BLaER1 treated with 17β-estradiol and CSF1 and Interleukin-3, amounts not matched to agents 10 nM and 100 nM (cell line): ENCODE results near the gene ARID1A.

Experiments used
- H3K27ac ChIP-seq, 11 experiments: shearing (Covaris generic); formaldehyde crosslinking; 2 replicates each; pipeline ENCODE4 v1.8.1; 2022
- H3K27me3 ChIP-seq, 11 experiments: shearing (Covaris generic); formaldehyde crosslinking; 2 replicates each; pipeline ENCODE4 v1.8.1; 2022
- H3K36me3 ChIP-seq, 11 experiments: shearing (Covaris generic); formaldehyde crosslinking; 2 replicates each; pipeline ENCODE4 v1.8.1; 2022
- H3K4me1 ChIP-seq, 10 experiments: shearing (Covaris generic); formaldehyde crosslinking; 2 replicates each; pipeline ENCODE4 v1.8.1; 2022
- H3K4me2 ChIP-seq, 11 experiments: shearing (Covaris generic); formaldehyde crosslinking; 2 replicates each; pipeline ENCODE4 v1.8.1; 2022
- H3K4me3 ChIP-seq, 10 experiments: shearing (Covaris generic); formaldehyde crosslinking; 2 replicates each; pipeline ENCODE4 v1.8.1; 2022
- H3K9ac ChIP-seq, 11 experiments: shearing (Covaris generic); formaldehyde crosslinking; 2 replicates each; pipeline ENCODE4 v1.8.1; 2022
- H3K9me3 ChIP-seq, 11 experiments: shearing (Covaris generic); formaldehyde crosslinking; replicated peaks in 1 of 11; 2 replicates each; pipeline ENCODE4 v1.8.1; 2022
- H4K20me1 ChIP-seq, 11 experiments: shearing (Covaris generic); formaldehyde crosslinking; 2 replicates each; pipeline ENCODE4 v1.8.1; 2022
- Cebpa-rat ChIP-seq, 11 experiments: shearing (Covaris generic); IDR thresholded peaks; 2 replicates each; pipeline ENCODE4 v1.8.1; 2022

The ARID1A gene

GRCh38 chr1:26729633-26730032 lies 33.8 kb downstream of the ARID1A start:
- H3K4me2 ChIP-seq: no peak overlapping the region
- no peaks in the 10 kb centered on the region for H3K27me3 ChIP-seq
- no peak overlapping the region for H3K4me3 ChIP-seq
- no peak overlapping the region for H3K9ac ChIP-seq
- peaks cover 92 to 100% (median 98%) of the 10 kb centered on the region in 11 experiments for H4K20me1 ChIP-seq
- no peaks in the 10 kb centered on the region for H3K9me3 ChIP-seq
- H3K27ac ChIP-seq: no peak overlapping the region
- peaks cover 25 to 70% (median 43%) of the 10 kb centered on the region in 10 experiments for H3K4me1 ChIP-seq
- no peak for TF ChIP-seq Cebpa-rat (IDR thresholded peaks at IDR 0.05)
- peaks cover 64 to 96% (median 76%) of the 10 kb centered on the region in 11 experiments for H3K36me3 ChIP-seq

GRCh38 chr1:26730695-26731094 lies 34.9 kb downstream of the ARID1A start:
- H3K9ac ChIP-seq: no peak overlapping the region
- no peak for TF ChIP-seq Cebpa-rat (IDR thresholded peaks at IDR 0.05)
- peaks cover 89 to 100% (median 98%) of the 10 kb centered on the region in 11 experiments for H4K20me1 ChIP-seq
- H3K27me3 ChIP-seq: no peaks in the 10 kb centered on the region
- no peaks in the 10 kb centered on the region for H3K9me3 ChIP-seq
- peaks cover 75 to 100% (median 84%) of the 10 kb centered on the region in 11 experiments for H3K36me3 ChIP-seq
- no peak overlapping the region for H3K4me3 ChIP-seq
- H3K27ac ChIP-seq: no peak overlapping the region
- H3K4me2 ChIP-seq: no peak overlapping the region
- peaks cover 14 to 67% (median 33%) of the 10 kb centered on the region in 10 experiments for H3K4me1 ChIP-seq

GRCh38 chr1:26731233-26731902 lies 35.6 kb downstream of the ARID1A start:
- peaks cover 86 to 99% (median 92%) of the 10 kb centered on the region in 11 experiments for H4K20me1 ChIP-seq
- H3K4me1 ChIP-seq: peaks cover 9 to 60% (median 27%) of the 10 kb centered on the region in 10 experiments
- H3K27me3 ChIP-seq: no peaks in the 10 kb centered on the region
- no peak overlapping the region for H3K4me2 ChIP-seq
- H3K4me3 ChIP-seq: no peak overlapping the region
- H3K9ac ChIP-seq: no peak overlapping the region
- no peak for TF ChIP-seq Cebpa-rat (IDR thresholded peaks at IDR 0.05)
- H3K36me3 ChIP-seq: peaks cover 78 to 100% (median 87%) of the 10 kb centered on the region in 11 experiments
- no peak overlapping the region for H3K27ac ChIP-seq
- H3K9me3 ChIP-seq: no peaks in the 10 kb centered on the region

- H3K27ac ChIP-seq: peak overlapping the region in 6 of 11 experiments; percentile 3 to 59 (median 46); a peak in 9 of 22 replicates
- no peaks in the 10 kb centered on the region for H3K9me3 ChIP-seq
- peaks cover 74 to 97% (median 90%) of the 10 kb centered on the region in 11 experiments for H4K20me1 ChIP-seq
- no peak for TF ChIP-seq Cebpa-rat (IDR thresholded peaks at IDR 0.05)
- peak overlapping the region in 5 of 11 experiments; percentile 8 to 46 (median 14); a peak in 4 of 22 replicates for H3K9ac ChIP-seq
- H3K27me3 ChIP-seq: no peaks in the 10 kb centered on the region
- peak overlapping the region in 6 of 11 experiments; percentile 5 to 70 (median 52); a peak in 10 of 22 replicates for H3K4me2 ChIP-seq
- H3K4me3 ChIP-seq: no peak overlapping the region
- peaks cover 0 to 44% (median 15%) of the 10 kb centered on the region in 10 experiments; a peak in 15 of 20 replicates for H3K4me1 ChIP-seq
- H3K36me3 ChIP-seq: peaks cover 93 to 100% (median 99%) of the 10 kb centered on the region in 11 experiments
These were observed 37.6 kb downstream of the ARID1A start for GRCh38 chr1:26733392-26733791.

- no peaks in the 10 kb centered on the region for H3K27me3 ChIP-seq
- peak overlapping the region in 7 of 11 experiments; percentile 1 to 59 (median 49); a peak in 10 of 22 replicates for H3K27ac ChIP-seq
- no peak overlapping the region for H3K4me3 ChIP-seq
- peak overlapping the region in 6 of 11 experiments; percentile 5 to 70 (median 52); a peak in 10 of 22 replicates for H3K4me2 ChIP-seq
- H3K4me1 ChIP-seq: peaks cover 6 to 50% (median 20%) of the 10 kb centered on the region in 10 experiments; a peak in 17 of 20 replicates
- H3K36me3 ChIP-seq: peaks cover 94 to 100% (median 99%) of the 10 kb centered on the region in 11 experiments
- peaks cover 68 to 97% (median 88%) of the 10 kb centered on the region in 11 experiments for H4K20me1 ChIP-seq
- TF ChIP-seq Cebpa-rat (IDR thresholded peaks at IDR 0.05): peak in 1 of 11 experiments; percentile 24; a peak in 1 of 22 replicates
- peak overlapping the region in 6 of 11 experiments; percentile 8 to 46 (median 24); a peak in 5 of 22 replicates for H3K9ac ChIP-seq
- no peaks in the 10 kb centered on the region for H3K9me3 ChIP-seq
These were observed 38.2 kb downstream of the ARID1A start for GRCh38 chr1:26733982-26734381.

- no peak for TF ChIP-seq Cebpa-rat (IDR thresholded peaks at IDR 0.05)
- peaks cover 94 to 100% (median 99%) of the 10 kb centered on the region in 11 experiments for H3K36me3 ChIP-seq
These were observed 38.8 kb downstream of the ARID1A start for GRCh38 chr1:26734501-26735058.

GRCh38 chr1:26739329-26739914 lies 43.6 kb downstream of the ARID1A start:
- H3K4me2 ChIP-seq: peak overlapping the region in 10 of 11 experiments; percentile 0 to 92 (median 20); a peak in 12 of 22 replicates
- H3K4me1 ChIP-seq: peaks cover 57 to 72% (median 60%) of the 10 kb centered on the region in 10 experiments

More at GRCh38 chr1:26734501-26735058, 38.8 kb downstream of the ARID1A start:
- H4K20me1 ChIP-seq: peaks cover 68 to 97% (median 88%) of the 10 kb centered on the region in 11 experiments
- H3K9me3 ChIP-seq: no peaks in the 10 kb centered on the region
- H3K27ac ChIP-seq: peak overlapping the region in 6 of 11 experiments; percentile 1 to 59 (median 36); a peak in 8 of 22 replicates
- peaks cover 12 to 56% (median 26%) of the 10 kb centered on the region in 10 experiments for H3K4me1 ChIP-seq
- peak overlapping the region in 3 of 11 experiments; percentile 13 to 35 (median 33); a peak in 1 of 22 replicates for H3K9ac ChIP-seq
- no peaks in the 10 kb centered on the region for H3K27me3 ChIP-seq
- peak overlapping the region in 4 of 11 experiments; percentile 6 to 70 (median 55); a peak in 7 of 22 replicates for H3K4me2 ChIP-seq
- H3K4me3 ChIP-seq: no peak overlapping the region

DNA sequence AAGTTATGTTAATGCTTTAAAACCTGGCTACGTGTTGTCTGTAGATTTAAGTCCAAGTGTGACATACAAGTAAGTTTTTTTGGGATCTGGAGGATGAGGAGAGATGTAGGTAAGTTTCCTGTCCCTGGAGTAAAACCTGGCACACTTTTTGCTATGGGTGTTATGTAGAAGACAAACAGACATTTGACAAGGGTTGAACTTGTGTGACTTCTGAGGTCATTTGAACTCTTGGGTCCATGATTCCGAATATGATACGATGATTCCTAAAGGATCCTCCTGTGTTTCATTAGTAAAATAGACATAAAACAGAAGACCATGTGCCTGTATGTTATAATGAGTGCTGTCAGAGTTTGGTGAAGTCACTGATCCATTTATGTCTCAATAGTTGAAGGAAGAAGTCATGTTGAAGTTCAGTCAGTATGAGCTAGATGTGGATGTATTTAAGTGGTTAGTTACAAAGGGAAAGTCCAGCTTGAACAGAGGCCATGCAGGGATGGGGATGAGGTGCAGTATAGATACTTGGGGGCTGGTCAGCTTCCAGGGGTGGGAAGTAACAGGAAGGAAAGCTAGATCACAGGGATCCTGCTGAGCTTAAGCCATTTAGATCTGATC lies 44.3 kb downstream of the ARID1A start:
- H3K4me3 ChIP-seq: no peak overlapping the region
- TF ChIP-seq Cebpa-rat (IDR thresholded peaks at IDR 0.05): no peak
- 0 out of 22 replicates have a peak overlapping the region, but pooled peaks of 2 of the 11 experiments have one; percentile 4 to 11 for H3K9ac ChIP-seq
- H4K20me1 ChIP-seq: peaks cover 31 to 87% (median 67%) of the 10 kb centered on the region in 11 experiments; a peak in 19 of 22 replicates
- peaks cover 64 to 73% (median 66%) of the 10 kb centered on the region in 10 experiments for H3K4me1 ChIP-seq
- H3K27ac ChIP-seq: peak overlapping the region in 2 of 11 experiments; percentile 9 to 16; a peak in 4 of 22 replicates
- no peaks in the 10 kb centered on the region for H3K9me3 ChIP-seq
- H3K36me3 ChIP-seq: peaks cover 72 to 97% (median 84%) of the 10 kb centered on the region in 11 experiments
- H3K4me2 ChIP-seq: peak overlapping the region in 4 of 11 experiments; percentile 19 to 92 (median 29); a peak in 6 of 22 replicates
- H3K27me3 ChIP-seq: no peaks in the 10 kb centered on the region

More at GRCh38 chr1:26739329-26739914, 43.6 kb downstream of the ARID1A start:
- Histone ChIP-seq H3K27me3 (no peaks in the 10 kb centered on the region), H4K20me1 (peaks cover 37 to 93% (median 73%) of the 10 kb centered on the region in 11 experiments; a peak in 21 of 22 replicates), H3K9me3 (no peaks in the 10 kb centered on the region), H3K9ac (peak overlapping the region in 5 of 11 experiments; percentile 3 to 17 (median 13); a peak in 3 of 22 replicates), H3K4me3 (no peak overlapping the region), H3K27ac (peak overlapping the region in 8 of 11 experiments; percentile 1 to 49 (median 16); a peak in 10 of 22 replicates), H3K36me3 (peaks cover 79 to 97% (median 88%) of the 10 kb centered on the region in 11 experiments)
- TF ChIP-seq Cebpa-rat (IDR thresholded peaks at IDR 0.05): no peak
